GM11168 (cell line): ENCODE measurements around the gene KLHDC7B.

Experiments
- in situ Hi-C: fragments of 300-500 bp; cut with MboI; formaldehyde crosslinking; loops from one replicate; pipeline ENCODE4 v1.12.0; 2022; ENCODE audit warnings: low sequenced_read_pairs; ENCODE audit not compliant: unreplicated experiment

The KLHDC7B gene

DNA sequence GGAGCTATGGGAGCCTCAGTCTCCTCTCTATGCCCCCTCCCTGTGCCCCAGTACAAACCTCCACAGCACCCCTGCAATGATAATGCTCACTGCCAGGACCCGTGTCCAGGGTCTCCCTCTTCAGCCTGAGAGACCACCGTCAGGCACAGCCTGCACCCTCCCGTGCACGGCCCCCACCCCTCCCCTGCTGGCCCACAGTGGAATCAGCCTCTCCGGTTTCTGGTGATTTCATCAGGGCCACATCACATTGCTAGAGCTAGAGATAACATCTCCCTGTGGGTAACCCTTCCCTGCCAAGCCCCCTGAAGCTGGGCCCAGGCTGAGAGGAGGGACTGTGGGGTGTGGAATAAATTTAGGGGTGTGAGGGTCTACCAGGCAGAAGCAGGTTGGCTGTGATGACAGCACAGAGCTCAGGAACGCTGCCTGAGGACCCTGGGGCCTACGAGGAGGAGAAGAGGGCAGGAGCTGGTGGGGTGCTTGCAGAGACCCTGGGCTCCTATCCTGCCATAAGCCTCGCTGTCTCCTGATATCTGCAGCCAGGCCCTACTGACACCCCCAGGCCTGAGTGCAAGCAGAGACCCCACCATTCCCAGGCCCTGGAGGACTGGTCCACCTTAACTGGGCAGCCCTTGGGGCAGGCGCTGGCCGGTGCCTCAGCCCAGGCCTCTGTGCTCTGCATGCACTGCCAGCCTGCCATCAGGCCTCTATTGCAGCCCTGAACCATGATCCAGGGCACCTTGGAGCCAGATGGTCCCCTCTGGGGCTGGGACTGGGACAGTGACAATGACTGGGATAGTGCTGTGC is at the start of gene KLHDC7B:
Gene KLHDC7B (plus strand): TSS at position 378 of the 804 bp plus-strand sequence. CDS start 345 bp downstream, at position 723.
- in situ Hi-C loops = no loop called here

DNA sequence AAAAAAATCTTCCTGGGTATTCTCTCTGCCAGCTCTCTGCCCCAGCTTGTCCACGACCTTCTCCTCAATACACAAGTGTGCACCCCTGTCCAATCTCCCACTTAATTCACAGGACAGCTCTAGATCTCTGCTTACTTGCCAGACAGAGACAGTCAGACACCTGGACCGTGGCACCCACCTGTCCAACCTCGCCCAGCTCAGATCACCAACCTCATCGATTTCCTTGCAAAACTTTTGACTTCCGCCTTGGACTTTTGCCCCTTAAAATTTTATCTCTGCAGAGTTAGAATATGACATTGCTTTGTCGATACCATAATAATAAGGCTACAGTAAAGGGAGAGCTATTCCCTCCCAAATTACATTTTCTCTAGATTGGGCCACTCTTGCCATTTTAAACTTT is 48.6 kb upstream of the KLHDC7B start:
- in situ Hi-C loops = no loop called here

DNA sequence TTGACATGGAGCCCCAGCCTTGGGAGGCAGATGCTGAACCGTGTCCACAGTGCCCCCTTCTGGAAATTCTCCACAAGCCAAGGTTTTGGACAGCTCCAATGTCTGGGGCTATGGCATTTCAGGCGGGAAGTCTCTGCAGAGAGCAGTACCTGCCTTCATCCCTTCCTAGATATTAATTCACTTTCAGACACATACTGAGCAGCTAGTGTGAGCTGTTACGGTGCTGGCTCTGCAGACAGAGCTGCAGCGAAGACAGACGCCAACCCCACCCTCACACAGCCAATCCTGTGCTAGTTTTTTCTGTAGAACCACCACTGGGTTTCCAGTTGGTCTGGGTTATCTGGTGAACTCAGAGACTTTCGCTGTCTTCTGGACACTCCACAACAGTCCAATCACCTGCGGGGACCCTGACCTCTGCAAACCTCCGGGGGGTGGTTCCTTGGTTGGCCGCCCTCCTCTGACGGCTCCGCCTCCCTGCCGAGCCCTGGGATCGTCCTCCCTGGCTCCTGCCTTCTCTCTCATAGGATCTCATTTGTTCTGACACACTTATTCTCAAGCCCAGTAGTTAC is 47.3 kb upstream of the KLHDC7B start:
- in situ Hi-C loops = no loop called here

DNA sequence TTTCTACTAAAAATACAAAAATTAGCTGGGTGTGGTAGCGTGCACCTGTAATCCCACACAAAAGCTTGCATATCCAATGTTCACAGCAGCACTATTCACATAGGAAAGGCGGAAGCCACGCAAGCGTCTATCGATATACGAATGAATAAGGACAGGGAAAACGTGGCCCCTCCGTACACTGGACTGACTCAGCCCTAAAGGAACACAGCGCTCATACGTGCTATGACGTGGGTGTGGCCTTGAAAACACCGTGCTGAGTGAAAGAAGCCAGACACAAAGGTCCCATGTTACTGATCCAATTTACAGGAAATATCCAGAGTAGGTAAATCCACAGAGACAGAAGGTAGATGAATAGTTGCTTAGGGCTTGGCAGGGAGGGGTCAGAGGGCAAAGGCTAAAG is 45.2 kb upstream of the KLHDC7B start:
- in situ Hi-C loops = no loop called here

DNA sequence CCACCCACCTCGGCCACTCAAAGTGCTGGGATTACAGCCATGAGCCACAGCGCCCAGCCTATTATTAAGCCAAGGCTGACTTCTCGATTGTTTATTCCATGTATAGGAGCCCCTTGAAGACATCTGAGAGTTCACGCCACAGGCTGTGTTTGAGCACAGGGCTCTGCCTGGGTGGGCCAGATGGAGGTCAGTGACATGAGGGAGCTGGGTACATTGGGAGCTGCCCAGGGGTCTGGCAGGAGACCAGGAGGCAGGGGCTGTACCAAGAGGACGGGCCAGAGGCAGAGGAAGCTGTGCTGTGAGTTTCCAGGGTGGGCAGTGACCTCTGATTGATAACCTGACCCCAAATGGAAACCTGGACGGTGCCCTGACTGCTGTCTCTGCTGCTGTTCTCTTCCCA is 43.6 kb upstream of the KLHDC7B start:
- in situ Hi-C loops = no loop called here

DNA sequence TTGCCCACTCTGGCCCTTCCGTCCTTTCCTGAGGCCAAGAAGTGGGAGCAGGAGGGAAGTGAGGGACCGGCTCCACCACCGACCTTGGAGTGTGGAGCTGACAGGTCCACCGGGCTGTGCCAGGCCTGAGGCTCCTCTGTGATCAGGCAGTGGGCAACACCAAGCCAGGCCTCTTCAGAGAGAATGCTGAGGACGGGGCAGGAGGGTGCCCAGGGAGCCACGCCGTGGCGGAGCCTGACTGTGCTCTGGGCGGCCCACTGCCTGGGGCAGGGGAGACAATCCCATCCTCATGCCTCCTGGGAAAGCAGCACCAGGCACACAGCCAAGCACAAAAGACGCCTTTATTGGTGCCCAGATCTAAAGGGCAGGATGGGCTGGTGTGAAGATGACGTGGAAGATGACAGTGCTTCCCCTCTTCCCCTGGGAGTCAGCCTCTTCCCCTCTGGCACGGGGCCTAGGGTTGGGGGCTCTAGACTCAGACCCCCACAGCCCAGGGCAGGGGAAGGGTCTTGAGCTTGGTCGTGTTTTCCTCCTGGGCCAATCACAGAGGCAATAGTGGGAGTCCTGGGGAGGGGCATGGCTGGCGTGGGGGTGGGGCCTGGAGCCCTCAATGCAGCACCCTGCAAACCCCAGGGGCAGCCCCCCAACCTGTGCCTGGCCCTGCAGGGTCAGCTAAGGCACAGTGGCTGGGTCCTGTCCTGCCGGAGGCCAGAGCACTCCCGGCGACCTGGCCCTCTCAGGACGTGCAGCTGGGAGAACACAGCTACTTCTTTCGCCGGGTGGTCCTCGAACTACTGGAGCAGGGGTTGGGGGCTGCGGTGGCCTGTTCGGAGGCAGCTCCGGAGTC is 42.8 kb upstream of the KLHDC7B start:
- in situ Hi-C loops = no loop called here

DNA sequence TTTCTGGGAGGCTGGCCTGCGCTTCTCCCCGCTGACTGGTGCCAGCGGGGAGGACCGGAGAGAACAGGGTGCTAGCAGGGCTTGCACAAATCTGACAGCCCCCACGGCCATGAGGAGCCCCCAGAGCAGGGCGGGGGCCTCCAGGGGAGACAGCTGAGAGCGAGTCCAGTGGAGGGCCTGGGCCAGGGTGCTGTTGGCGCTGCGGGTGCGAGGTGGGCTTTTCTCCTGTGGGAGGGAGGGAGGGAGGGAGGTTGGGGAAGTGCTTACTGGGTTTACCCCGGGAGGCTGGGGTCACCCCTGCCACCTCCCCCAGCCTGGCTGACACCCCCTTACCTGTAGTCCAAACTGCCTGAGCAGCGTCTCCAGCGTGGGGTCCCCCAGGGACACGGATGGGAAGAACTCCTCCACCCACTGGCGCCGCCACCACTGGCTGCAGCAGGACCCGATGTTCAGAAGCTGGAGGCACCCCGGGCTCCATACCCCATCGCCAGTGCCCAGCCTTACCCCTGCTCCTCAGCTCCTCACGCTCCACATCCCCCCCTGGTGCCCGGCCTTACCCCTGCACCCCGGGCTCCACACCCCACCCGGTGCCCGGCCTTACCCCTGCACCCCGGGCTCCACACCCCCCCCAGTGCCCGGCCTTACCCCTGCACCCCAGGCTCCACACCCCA is 42.1 kb upstream of the KLHDC7B start:
- in situ Hi-C loops = no loop called here

DNA sequence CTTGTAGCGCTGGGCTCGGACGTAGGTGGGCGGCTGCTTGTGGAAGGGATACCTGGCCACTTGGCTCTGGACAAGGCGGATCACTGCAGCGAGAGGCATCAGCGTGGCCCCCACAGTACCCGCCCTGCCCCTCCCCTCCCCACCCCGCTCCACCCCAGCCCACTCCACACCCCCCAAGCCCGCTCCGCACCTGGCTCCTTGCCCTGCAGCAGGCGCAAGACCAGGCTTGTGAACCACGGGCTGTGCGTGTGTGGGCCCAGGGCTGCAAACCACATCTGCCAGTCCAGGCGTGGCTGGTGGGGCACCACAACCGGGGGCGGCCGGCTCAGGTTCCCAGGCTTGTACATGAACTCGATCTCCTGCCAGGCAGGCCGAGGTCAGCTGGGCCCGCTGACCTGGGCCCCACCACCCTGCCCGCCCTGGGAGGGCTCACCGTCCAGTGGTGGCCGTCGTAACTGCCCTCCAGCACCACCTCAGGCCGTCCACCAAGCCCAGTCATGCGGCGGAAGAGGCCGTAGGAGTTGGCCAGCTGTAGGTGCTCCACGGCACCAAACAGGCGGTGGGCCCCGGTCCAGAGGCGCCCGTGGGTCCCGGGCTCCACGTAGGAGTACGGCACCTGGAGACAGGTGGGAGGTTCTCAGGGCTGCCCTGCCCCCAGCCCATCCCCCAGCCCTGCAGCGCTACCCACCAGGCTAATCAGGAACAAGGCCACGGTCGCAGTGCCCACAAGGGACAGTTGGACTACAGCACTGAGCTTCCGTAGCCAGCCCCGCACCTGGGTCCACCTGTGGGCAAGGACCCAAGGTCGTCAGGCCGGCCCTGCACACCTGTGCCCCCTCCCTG is 41.1 kb upstream of the KLHDC7B start:
- in situ Hi-C loops = no loop called here

DNA sequence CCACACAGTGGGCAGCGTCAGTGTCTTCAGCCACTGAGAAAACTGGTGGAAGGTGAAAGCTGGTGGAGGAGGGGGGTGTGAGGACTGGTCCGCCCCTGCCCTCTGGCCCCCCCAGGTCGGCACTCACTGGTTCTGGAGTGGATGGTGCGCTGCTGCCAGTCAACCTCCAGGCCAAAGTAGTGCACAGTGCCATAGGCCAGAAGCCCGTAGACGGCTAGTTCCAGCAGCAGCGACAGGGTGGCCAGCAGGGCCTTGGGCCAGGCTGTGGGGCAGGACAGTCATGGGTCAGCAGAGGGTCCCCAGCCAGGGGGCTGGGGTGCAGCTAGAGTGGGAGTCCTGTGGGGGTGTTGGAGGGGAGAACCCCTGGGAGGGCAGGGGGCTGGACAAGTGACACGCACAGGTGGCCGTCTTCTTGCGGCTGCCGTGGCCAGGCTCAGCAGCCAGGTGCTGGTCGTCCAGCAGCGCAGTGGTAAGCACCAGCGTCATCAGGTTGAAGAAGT is 40.4 kb upstream of the KLHDC7B start:
- in situ Hi-C loops = no loop called here

DNA sequence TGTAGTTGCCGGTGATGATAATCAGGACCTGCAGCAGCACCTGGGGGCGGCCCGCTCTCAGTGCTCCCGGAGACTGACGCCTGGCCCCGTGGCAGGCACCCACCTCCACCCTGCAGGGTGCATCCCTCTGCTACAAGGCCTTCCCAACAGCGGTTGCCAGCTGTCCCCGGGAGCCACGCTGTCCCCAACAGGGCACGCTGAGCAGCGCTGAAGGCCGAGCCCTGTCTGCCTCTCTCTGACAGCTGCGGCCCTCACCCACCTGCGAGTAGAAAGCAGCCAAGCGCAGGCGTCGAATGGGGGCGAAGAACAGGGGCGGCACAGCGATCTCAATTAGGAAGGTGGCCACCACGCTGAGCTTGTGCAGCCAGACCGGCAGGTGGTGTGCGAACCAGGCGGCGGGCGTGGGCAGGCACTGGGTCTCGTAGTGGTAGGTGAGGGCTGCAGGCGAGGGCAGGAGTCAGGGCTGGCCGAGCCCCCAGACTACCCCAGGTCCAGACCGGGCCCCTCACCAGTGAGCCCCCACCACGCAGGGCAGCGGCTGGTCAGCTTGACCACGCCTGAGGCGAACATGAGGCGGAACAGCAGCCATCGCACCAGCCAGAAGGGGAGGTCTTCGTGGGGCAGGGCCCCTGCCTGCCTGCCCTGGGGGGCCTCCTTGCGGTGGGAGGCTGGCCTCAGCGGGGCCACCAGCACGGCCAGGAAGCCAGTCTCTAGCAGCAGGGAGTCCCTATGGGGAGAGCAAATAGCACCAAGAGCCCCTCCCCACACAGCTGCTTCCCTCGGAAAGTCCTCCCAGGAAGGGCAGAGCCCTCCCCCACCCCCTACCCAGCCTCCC is 39.7 kb upstream of the KLHDC7B start:
- in situ Hi-C loops = no loop called here

DNA sequence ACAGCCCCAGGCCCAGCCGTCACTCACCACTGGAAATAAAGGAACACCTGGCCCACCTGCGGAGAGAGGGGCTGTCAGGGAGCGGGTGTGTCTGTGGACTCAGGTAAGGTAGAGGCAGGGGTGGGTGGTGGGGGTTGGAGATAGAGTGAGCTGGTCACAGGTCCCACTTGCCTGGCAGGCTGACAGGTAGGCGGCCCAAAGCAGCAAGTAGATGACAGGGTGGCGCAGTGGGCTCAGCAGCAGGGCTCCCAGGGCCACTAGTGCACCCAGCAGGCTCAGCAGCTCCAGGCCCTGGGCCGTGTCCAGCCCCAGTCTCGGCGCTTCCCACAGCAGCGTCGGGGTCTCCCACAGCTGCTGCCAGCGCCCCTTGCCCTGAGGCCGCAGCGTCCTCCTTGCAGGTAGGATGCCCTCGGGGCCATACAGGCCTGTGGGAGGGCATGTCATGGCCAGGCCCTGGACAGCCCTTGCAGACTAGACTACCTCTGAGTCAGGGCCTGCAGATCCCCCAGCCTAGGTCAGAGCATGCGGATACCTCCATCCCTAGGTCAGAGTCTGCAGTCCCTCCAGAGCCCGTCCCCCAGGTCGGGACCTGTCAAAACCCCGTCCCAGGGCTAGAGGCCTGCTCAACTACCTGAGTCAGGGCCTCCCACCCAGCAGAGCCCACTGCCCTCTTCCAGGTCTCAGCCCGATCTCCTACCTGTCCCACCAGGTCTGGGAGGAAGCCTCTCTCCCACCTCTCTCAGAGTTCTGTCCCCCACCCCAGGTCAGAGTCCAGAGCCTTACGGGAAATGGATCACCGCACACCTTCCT is 38.9 kb upstream of the KLHDC7B start:
- in situ Hi-C loops = no loop called here

DNA sequence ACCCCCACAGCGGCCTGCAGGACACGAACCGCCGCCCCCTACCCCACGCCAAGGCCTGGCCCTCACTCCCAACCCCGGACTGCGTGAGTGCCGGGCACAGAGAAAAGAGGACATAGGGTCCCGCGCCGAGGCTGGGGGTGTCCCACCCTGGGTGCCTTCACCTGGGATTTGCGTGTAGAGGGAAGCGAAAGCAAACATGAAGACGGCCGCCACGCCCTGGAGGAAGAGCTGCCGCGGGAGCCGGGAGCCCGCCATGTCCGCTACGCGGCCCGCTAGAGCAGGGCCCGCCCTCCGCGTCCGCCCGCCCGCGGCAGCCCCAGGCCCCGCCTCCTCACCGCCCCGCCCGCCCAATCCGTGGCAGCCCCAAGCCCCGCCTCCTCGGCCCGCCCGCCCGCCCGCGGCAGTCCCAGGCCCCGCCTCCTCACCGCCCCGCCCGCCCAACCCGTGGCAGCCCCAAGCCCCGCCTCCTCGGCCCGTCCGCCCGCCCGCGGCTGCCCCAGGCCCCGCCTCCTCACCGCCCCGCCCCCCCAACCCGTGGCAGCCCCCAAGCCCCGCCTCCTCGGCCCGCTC is 38.2 kb upstream of the KLHDC7B start, which contains the start of gene LMF2:
Gene LMF2 (minus strand): TSS at position 282 of the 570 bp plus-strand sequence. CDS start 27 bp downstream, at position 255.
- in situ Hi-C loops = no loop called here

DNA sequence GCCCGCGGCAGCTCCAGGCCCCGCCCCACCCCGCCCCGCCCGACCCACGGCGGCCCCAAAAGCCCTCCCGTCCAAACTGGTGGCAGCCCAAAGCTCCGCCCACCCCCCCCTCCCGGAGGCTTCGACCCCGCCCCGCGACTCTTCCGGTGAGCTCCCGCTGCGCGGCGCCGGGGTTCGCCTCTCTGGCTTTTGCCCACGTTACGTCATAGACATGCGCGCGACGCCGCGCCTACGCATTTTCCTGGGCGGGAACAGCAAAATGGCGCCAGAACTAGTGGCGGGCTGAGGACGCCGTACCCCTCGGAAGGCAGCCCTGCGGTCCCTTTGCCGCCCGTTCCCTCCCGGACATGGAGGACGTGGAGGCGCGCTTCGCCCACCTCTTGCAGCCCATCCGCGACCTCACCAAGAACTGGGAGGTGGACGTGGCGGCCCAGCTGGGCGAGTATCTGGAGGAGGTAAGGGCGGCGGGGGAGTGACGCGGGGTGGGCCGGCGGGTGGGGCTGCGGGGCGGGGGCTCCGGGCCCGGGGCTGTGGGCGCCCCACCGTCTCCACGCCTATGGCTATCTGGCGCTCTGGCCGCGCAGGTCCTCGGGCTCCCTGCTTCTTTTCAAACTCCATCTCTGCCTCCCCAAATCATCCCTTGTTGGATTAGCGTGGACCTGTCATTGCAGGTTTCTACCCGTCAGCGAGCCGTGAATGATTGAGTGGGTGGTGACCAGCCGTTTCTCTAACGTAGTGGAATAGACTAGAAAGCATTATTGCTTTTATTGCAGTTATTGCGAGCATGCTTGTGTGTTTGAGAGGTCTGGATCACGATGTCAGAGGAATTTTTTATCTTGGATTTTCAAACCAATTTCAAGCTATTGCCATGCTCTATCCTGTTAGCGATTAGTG is 37.5 kb upstream of the KLHDC7B start, which contains the start of gene NCAPH2:
Gene NCAPH2 (plus strand): TSS at position 234 of the 894 bp plus-strand sequence. CDS start 114 bp downstream, at position 348.
- in situ Hi-C loops = no loop called here

DNA sequence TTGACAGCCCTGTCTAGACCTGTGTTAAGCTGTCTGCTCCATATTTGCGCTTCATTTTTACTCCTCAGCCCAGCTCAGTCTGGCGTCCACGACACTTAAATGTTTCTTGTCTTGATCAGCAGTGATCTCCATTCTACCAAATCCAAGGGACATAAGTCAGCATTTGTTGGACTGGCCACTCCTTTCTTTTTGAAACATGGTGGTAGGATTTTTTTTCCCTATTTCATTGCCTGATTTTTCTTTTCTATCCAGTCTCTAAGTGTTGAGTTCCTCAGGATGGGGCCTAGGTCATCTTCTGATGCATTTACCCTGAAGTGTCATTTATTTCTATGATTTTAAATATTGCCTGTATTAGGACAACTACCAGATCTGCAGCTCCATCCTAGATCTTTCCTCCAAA is 36.8 kb upstream of the KLHDC7B start:
- in situ Hi-C loops = no loop called here

DNA sequence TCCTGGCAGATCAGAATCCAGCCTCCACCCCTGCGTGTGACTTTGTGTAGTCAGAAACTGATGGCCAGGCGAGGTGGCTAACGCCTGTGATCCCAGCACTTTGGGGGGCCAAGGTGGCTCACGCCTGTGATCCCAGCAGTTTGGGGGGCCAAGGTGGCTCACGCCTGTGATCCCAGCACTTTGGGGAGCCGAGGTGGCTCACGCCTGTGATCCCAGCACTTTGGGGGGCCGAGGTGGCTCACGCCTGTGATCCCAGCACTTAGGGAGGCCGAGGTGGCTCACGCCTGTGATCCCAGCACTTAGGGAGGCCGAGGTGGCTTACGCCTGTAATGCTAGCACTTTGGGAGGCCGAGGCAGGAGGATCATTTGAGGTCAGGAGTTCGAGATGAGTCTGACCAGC is 32.5 kb upstream of the KLHDC7B start:
- in situ Hi-C loops = loop anchor here (5.0 kb wide), 1 partner anchor 109 kb away; no protein-coding TSS in a partner anchor

DNA sequence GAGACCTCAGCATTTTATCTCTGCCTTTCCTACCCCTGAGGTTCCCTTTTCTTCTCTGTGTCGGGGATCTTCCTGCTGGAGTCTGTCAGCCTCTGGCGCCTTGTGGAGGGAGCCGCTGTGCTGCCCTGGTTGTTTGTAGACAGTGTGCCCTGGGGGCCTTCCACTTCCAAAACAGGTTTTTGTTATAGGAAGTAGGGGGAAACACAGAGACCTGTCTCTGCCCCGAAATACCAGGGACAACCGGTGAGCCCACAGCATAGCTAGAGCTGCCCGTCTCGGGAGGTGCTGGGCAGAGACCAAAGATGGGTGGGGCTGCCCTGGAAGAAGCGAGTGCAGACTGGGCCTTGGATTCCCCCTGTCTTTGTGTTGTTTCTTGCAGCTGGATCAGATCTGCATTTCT is 29.6 kb upstream of the KLHDC7B start:
- in situ Hi-C loops = no loop called here
